SK-N-SH treated with all-trans-retinoic acid at 6 μM for 48 hours (cell line): ENCODE measurements around the gene CD300A.

Experiments used
- ATAC-seq: fragments of 200-7000 bp; cut with Tn5 transposase; 3 replicates; pipeline ENCODE4 v1.9.1; 2020; ENCODE audit warnings: mild to moderate bottlenecking, moderate library complexity
- ARNTL ChIP-seq: fragments of 450-650 bp; formaldehyde crosslinking; IDR thresholded peaks from 2 replicates; pipeline ENCODE4 v1.5.0; 2020; ENCODE audit warnings: low read depth, mild to moderate bottlenecking, moderate library complexity, borderline replicate concordance
- BACH2 ChIP-seq: fragments of 250-450 bp; sonication (Bioruptor Pico); IDR thresholded peaks from 2 replicates; pipeline ENCODE4 v1.9.0; 2021; ENCODE audit warnings: mild to moderate bottlenecking, borderline replicate concordance
- CREB5 ChIP-seq: fragments of 250-450 bp; sonication (Bioruptor Pico); IDR thresholded peaks from 2 replicates; pipeline ENCODE4 v1.5.1; 2020; ENCODE audit warnings: low read depth, mild to moderate bottlenecking, moderate library complexity
- CSDC2 ChIP-seq: fragments of 250-450 bp; sonication (Bioruptor Pico); IDR thresholded peaks from 2 replicates; pipeline ENCODE4 v1.5.0; 2020; ENCODE audit warnings: mild to moderate bottlenecking, moderate library complexity
- ESRRG ChIP-seq: fragments of 250-450 bp; sonication (Bioruptor Pico); IDR thresholded peaks from 2 replicates; pipeline ENCODE4 v1.6.1; 2021; ENCODE audit warnings: mild to moderate bottlenecking
- GLIS3 ChIP-seq: fragments of 250-450 bp; sonication (Bioruptor Pico); IDR thresholded peaks from 2 replicates; pipeline ENCODE4 v1.5.0; 2020; ENCODE audit warnings: mild to moderate bottlenecking, moderate library complexity
- ISL1 ChIP-seq: fragments of 250-450 bp; sonication (Bioruptor Pico); IDR thresholded peaks from 2 replicates; pipeline ENCODE4 v2.1.2; 2022; ENCODE audit warnings: mild to moderate bottlenecking, moderate library complexity
- PATZ1 ChIP-seq: fragments of 250-450 bp; sonication (Bioruptor Pico); IDR thresholded peaks from 2 replicates; pipeline ENCODE4 v1.8.0; 2020; ENCODE audit warnings: mild to moderate bottlenecking, moderate library complexity, borderline replicate concordance
- POU6F1 ChIP-seq: fragments of 250-450 bp; sonication (Bioruptor Pico); IDR thresholded peaks from 2 replicates; pipeline ENCODE4 v1.8.0; 2021; ENCODE audit warnings: low read depth, mild to moderate bottlenecking, moderate library complexity, borderline replicate concordance
- PPARA ChIP-seq: fragments of 250-450 bp; sonication (Bioruptor Pico); IDR thresholded peaks from 2 replicates; pipeline ENCODE4 v1.5.0; 2020; ENCODE audit warnings: mild to moderate bottlenecking, borderline replicate concordance
- RARB ChIP-seq: fragments of 250-450 bp; sonication (Bioruptor Pico); IDR thresholded peaks from 2 replicates; pipeline ENCODE4 v1.8.0; 2021; ENCODE audit warnings: mild to moderate bottlenecking, moderate library complexity
- SNAI2 ChIP-seq: fragments of 250-450 bp; sonication (Bioruptor Pico); IDR thresholded peaks from 2 replicates; pipeline ENCODE4 v1.5.0; 2020; ENCODE audit warnings: mild to moderate bottlenecking, moderate library complexity
- TCF4 ChIP-seq: fragments of 250-450 bp; sonication (Bioruptor Pico); IDR thresholded peaks from 2 replicates; pipeline ENCODE4 v1.8.0; 2021; ENCODE audit warnings: mild to moderate bottlenecking, moderate library complexity, borderline replicate concordance
- TOX ChIP-seq: fragments of 250-450 bp; sonication (Bioruptor Pico); IDR thresholded peaks from 2 replicates; pipeline ENCODE4 v1.8.0; 2021; ENCODE audit warnings: mild to moderate bottlenecking, moderate library complexity, borderline replicate concordance
- TSHZ2 ChIP-seq: fragments of 250-450 bp; sonication (Bioruptor Pico); IDR thresholded peaks from 2 replicates; pipeline ENCODE4 v1.5.0; 2020; ENCODE audit warnings: mild to moderate bottlenecking, moderate library complexity
- ZFP3 ChIP-seq: fragments of 250-450 bp; sonication (Bioruptor Pico); IDR thresholded peaks from 2 replicates; pipeline ENCODE4 v1.5.0; 2020; ENCODE audit warnings: mild to moderate bottlenecking, moderate library complexity
- ZFP30 ChIP-seq: fragments of 450-650 bp; formaldehyde crosslinking; IDR thresholded peaks from 2 replicates; pipeline ENCODE4 v1.5.0; 2022; ENCODE audit warnings: mild to moderate bottlenecking, moderate library complexity
- ZNF70 ChIP-seq: fragments of 450-650 bp; formaldehyde crosslinking; IDR thresholded peaks from 2 replicates; pipeline ENCODE4 v1.5.0; 2020; ENCODE audit warnings: mild to moderate bottlenecking, moderate library complexity
- ZNF8 ChIP-seq: fragments of 450-650 bp; formaldehyde crosslinking; IDR thresholded peaks from 2 replicates; pipeline ENCODE4 v1.5.0; 2020; ENCODE audit warnings: mild to moderate bottlenecking, moderate library complexity

Gene CD300A

GRCh38 chr17:74448756-74449155 is 17.7 kb upstream of the CD300A start:
- ATAC-seq, result no peak
- TF ChIP-seq ZFP30 (CRISPR knock-in tag) (no peak), TOX (no peak), PATZ1 (CRISPR knock-in tag) (no peak), ZNF70 (no peak), ARNTL (CRISPR knock-in tag) (no peak)
- TF ChIP-seq, all 23 proteins: peak for 0

- TF ChIP-seq ZFP3 (CRISPR knock-in tag) (no peak), GLIS3 (no peak), TOX (no peak), ISL1 (CRISPR knock-in tag) (no peak), RARB (CRISPR knock-in tag) (no peak), TCF4 (CRISPR knock-in tag) (no peak), CSDC2 (CRISPR knock-in tag) (no peak), BACH2 (CRISPR knock-in tag) (no peak), POU6F1 (no peak), SNAI2 (CRISPR knock-in tag) (no peak), ESRRG (CRISPR knock-in tag) (no peak), PPARA (CRISPR knock-in tag) (no peak), ARNTL (CRISPR knock-in tag) (no peak), ZNF70 (no peak), TSHZ2 (CRISPR knock-in tag) (no peak), PATZ1 (CRISPR knock-in tag) (no peak), ZFP30 (CRISPR knock-in tag) (no peak), CREB5 (CRISPR knock-in tag) (no peak), ZNF8 (CRISPR knock-in tag) (no peak)
- no peak for ATAC-seq
These were observed 17.1 kb upstream of the CD300A start for GRCh38 chr17:74449306-74449705.

- no peak for ATAC-seq
- TF ChIP-seq TCF4 (CRISPR knock-in tag) (no peak), ARNTL (CRISPR knock-in tag) (no peak), SNAI2 (CRISPR knock-in tag) (no peak), BACH2 (CRISPR knock-in tag) (no peak), CSDC2 (CRISPR knock-in tag) (no peak), ZNF8 (CRISPR knock-in tag) (no peak), POU6F1 (no peak), CREB5 (CRISPR knock-in tag) (no peak), RARB (CRISPR knock-in tag) (no peak), ISL1 (CRISPR knock-in tag) (no peak), TSHZ2 (CRISPR knock-in tag) (no peak)
These were observed 16.7 kb upstream of the CD300A start for GRCh38 chr17:74449773-74450172.
